Muscle of leg (tissue), 11 donors: ENCODE data around the gene NRG4. TPM values are rescaled to one million over a fixed set of nuclear protein-coding genes. Genes with fewer than 3 reads are reported as not detected.

ENCODE experiments used
- DNase-seq: peaks from one replicate; pipeline ENCODE4 v3.0.0; 2013
- H3K27ac ChIP-seq: one replicate; pipeline ENCODE4 v1.5.1; 2013; ENCODE audit warnings: mild to moderate bottlenecking, low read length, control low read depth
- H3K27me3 ChIP-seq: one replicate; pipeline ENCODE4 v1.6.1; 2013; ENCODE audit warnings: low read length; ENCODE audit not compliant: control insufficient read depth, insufficient read depth
- H3K36me3 ChIP-seq: one replicate; pipeline ENCODE4 v1.6.1; 2013; ENCODE audit warnings: low read length; ENCODE audit not compliant: control insufficient read depth, insufficient read depth
- H3K4me1 ChIP-seq: one replicate; pipeline ENCODE4 v1.6.1; 2013; ENCODE audit warnings: low read length; ENCODE audit not compliant: control insufficient read depth, insufficient read depth
- H3K4me3 ChIP-seq: one replicate; pipeline ENCODE4 v1.5.1; 2013; ENCODE audit warnings: low read length, control low read depth
- H3K9me3 ChIP-seq: replicated peaks from 2 replicates; pipeline ENCODE4 v1.6.1; 2013; ENCODE audit warnings: low read depth, low read length; ENCODE audit not compliant: control insufficient read depth
- WGBS: methylation state at CpG from one replicate; pipeline ENCODE4 v1.1.5; 2013; ENCODE audit warnings: missing lambda C conversion rate; ENCODE audit not compliant: insufficient coverage; 5-methylcytosine and 5-hydroxymethylcytosine counted together
- polyA plus RNA-seq, 8 donors: library from polyadenylated mRNA; unstranded; fragments of 120-200 nt; gene quantifications; one replicate each; pipeline versions ENCODE4 v1.2.1 to v1.2.3, GENCODE V29; 2013; ENCODE audit warnings: inconsistent platforms in 1 of 8, low replicate concordance in 1 of 8; ENCODE audit not compliant: insufficient read length in 8 of 8, insufficient read depth in 1 of 8
- total RNA-seq: library from RNA; stranded (reverse); fragments of 120-200 nt; gene quantifications from one replicate; pipeline ENCODE4 v1.2.4, GENCODE V29; 2013

NRG4 gene
- total and polyA plus RNA-seq, 9 donors = 0.09 to 1.4 (median 0.58) TPM

DNA sequence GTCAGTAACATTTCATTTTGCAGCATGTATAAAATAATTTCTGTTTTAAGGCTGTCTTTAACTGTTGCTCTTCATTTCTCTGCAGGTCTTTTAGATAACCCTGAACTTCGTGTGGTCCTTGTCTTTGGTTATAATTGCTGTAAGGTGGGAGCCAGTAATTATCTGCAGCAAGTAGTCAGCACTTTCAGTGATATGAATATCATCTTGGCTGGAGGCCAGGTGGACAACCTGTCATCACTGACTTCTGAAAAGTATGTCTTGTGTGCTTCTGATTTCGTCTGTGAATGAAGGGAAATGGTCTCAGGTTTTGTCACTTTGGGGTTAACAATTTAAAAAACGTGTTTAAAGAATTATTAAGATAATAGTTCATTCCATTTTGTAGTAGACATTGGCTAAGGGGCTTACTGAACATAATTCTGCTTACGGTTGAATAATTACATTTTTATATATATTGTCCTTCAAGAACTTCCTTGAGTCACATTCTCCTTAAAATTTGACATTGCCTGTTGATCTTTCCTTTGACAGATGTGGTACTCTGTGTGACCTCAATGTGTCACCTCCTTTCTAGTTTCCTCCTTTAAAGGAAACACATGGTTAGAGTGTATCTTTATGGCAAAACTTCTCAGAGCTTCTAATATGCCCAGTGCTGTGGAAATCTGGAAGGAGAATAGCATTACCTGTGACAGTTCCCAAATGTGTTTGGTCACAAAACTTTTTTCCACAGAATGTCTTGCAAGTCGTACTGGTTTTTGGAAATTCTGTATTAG lies 82.2 kb downstream of the NRG4 start:
- 60% methylated on average over 1 of the region's 5 CpGs for WGBS
- Histone ChIP-seq H3K27ac (no peak overlapping the region), H3K9me3 (no peaks in the 10 kb centered on the region), H3K4me1 (no peaks in the 10 kb centered on the region), H3K4me3 (no peak overlapping the region), H3K36me3 (peaks cover 9% of the 10 kb centered on the region), H3K27me3 (no peaks in the 10 kb centered on the region)
- peak; percentile 16 for DNase-seq

- H3K4me1 ChIP-seq = no peaks in the 10 kb centered on the region
- peaks cover 14% of the 10 kb centered on the region for H3K36me3 ChIP-seq
- no peak overlapping the region for H3K4me3 ChIP-seq
- H3K27me3 ChIP-seq = no peaks in the 10 kb centered on the region
- peak; percentile 17 for DNase-seq
- no peak overlapping the region for H3K27ac ChIP-seq
- WGBS = 100% methylated on average over 1 of the region's 9 CpGs
- H3K9me3 ChIP-seq = no peaks in the 10 kb centered on the region
Measured at GRCh38 chr15:75928680-75929608, 83.3 kb downstream of the NRG4 start.

GRCh38 chr15:75927601-75928000 lies 84.6 kb downstream of the NRG4 start:
- Histone ChIP-seq H3K4me1 (peaks cover 3% of the 10 kb centered on the region), H3K27me3 (no peaks in the 10 kb centered on the region), H3K36me3 (peaks cover 13% of the 10 kb centered on the region), H3K27ac (no peak overlapping the region), H3K9me3 (no peaks in the 10 kb centered on the region), H3K4me3 (no peak overlapping the region)
- 100% methylated on average over 1 of the region's 4 CpGs for WGBS
- no peak for DNase-seq

DNA sequence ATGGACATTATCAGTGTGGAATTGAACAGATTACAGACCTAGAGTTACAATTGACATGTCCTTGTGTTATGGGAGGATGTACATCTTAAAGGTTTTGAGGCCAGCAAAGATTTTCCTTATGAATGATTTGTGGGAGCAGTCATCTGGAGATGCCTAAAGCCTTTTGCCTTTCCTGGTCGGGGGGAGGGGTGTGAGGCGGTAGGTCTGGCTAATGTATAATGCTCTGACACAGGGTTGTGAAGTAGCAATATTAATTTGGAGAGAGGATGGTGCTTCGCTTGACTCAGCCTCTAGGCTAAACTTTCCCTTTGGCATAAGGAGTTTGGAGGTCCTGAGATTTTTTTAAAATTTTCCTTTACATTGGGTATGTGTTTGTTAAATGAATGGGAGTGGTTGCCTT lies 85.3 kb downstream of the NRG4 start:
- Histone ChIP-seq H3K9me3 (no peaks in the 10 kb centered on the region), H3K4me1 (peaks cover 6% of the 10 kb centered on the region), H3K27ac (no peak overlapping the region), H3K4me3 (no peak overlapping the region), H3K27me3 (no peaks in the 10 kb centered on the region), H3K36me3 (peaks cover 12% of the 10 kb centered on the region)
- WGBS = 61% methylated on average over 3 of the region's 3 CpGs
- DNase-seq = no peak

- H3K27ac ChIP-seq = no peak overlapping the region
- H3K4me1 ChIP-seq = peaks cover 6% of the 10 kb centered on the region
Measured at GRCh38 chr15:75925440-75925839, 86.8 kb downstream of the NRG4 start.

DNA sequence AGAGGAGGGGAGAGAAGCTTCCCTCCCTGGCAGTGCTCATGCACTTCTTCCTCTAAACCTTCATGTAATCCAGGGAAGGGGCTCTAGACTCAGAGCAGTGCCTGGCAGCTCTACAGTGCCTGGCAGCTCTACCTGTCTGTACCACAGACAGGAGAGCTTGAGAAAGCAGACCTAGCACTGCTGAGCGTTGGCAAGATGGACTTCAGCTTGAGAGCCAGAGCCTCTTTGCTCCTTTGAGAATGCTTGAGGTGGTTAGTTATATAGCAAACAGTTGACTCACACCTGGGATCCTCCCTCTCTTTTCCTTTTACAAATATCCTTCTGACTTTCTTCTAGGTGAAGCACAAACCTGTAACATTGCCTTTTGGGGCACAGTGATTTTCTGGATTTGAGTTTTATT lies 87.6 kb downstream of the NRG4 start:
- no peaks in the 10 kb centered on the region for H3K27me3 ChIP-seq
- DNase-seq = no peak
- peaks cover 6% of the 10 kb centered on the region for H3K4me1 ChIP-seq
- H3K36me3 ChIP-seq = peaks cover 14% of the 10 kb centered on the region
- H3K4me3 ChIP-seq = no peak overlapping the region
- WGBS = no CpG with 5 or more reads among the region's 1 CpG
- H3K27ac ChIP-seq = no peak overlapping the region
- H3K9me3 ChIP-seq = no peaks in the 10 kb centered on the region

More at GRCh38 chr15:75925440-75925839, 86.8 kb downstream of the NRG4 start:
- Histone ChIP-seq H3K27me3 (no peaks in the 10 kb centered on the region), H3K4me3 (no peak overlapping the region), H3K9me3 (no peaks in the 10 kb centered on the region), H3K36me3 (peaks cover 8% of the 10 kb centered on the region)
- DNase-seq = no peak
- 71% methylated on average over 1 of the region's 2 CpGs for WGBS

- Histone ChIP-seq H3K27ac (no peak overlapping the region), H3K27me3 (no peaks in the 10 kb centered on the region), H3K4me3 (no peak overlapping the region), H3K4me1 (peaks cover 6% of the 10 kb centered on the region), H3K9me3 (no peaks in the 10 kb centered on the region), H3K36me3 (peaks cover 15% of the 10 kb centered on the region)
- no peak for DNase-seq
- 96% methylated on average over 4 of the region's 4 CpGs for WGBS
Measured at GRCh38 chr15:75923756-75924155, 88.5 kb downstream of the NRG4 start.

- DNase-seq = peak; percentile 53
- Histone ChIP-seq H3K27me3 (no peaks in the 10 kb centered on the region), H3K27ac (no peak overlapping the region), H3K9me3 (no peaks in the 10 kb centered on the region), H3K36me3 (peaks cover 17% of the 10 kb centered on the region), H3K4me1 (peaks cover 6% of the 10 kb centered on the region), H3K4me3 (no peak overlapping the region)
- 83% methylated on average over 8 of the region's 9 CpGs for WGBS
Measured at GRCh38 chr15:75921732-75922703, 90.2 kb downstream of the NRG4 start.

- DNase-seq = no peak
- no peaks in the 10 kb centered on the region for H3K27me3 ChIP-seq
- H3K4me3 ChIP-seq = no peak overlapping the region
- 100% methylated on average over 1 of the region's 1 CpG for WGBS
- peaks cover 18% of the 10 kb centered on the region for H3K36me3 ChIP-seq
- H3K9me3 ChIP-seq = no peaks in the 10 kb centered on the region
- H3K27ac ChIP-seq = no peak overlapping the region
- H3K4me1 ChIP-seq = peaks cover 6% of the 10 kb centered on the region
Measured at GRCh38 chr15:75920079-75920478, 92.1 kb downstream of the NRG4 start.
